ENCODE data around the gene DCAF5.
"Not testable (repeated sequence)": the region's sequence is repeated elsewhere in the genome, so short reads cannot be mapped to it uniquely, and the experiment has no call there.

- TF ChIP-seq CTCF (conservative IDR thresholded peaks at IDR 0.05; ENCODE audit: low read length); EZH2phosphoT487 (IDR thresholded peaks at IDR 0.05; ENCODE audit: borderline replicate concordance): not testable (repeated sequence)
Measured at GRCh38 chr14:69182580-69182979, 29.7 kb upstream of the DCAF5 start.
